Body of pancreas (tissue), 4 donors: ENCODE results near the gene STARD9.

Experiments used
- POLR2A ChIP-seq, 3 donors: fragments of 450-650 bp; IDR thresholded peaks; one replicate each; pipeline ENCODE4 v1.6.1; 2016; ENCODE audit warnings: antibody characterized with exemption in 3 of 3, mild to moderate bottlenecking in 2 of 3
- TF ChIP-seq, protein P1 (sequence below), 7 experiments: fragments of 450-650 bp in 4 of 7; fragments of 200-600 bp in 3 of 7; sonication (generic) in 3 of 7; IDR thresholded peaks; one replicate each; pipeline ENCODE4 v1.5.1; 2016 to 2019; ENCODE audit warnings: antibody characterized with exemption in 7 of 7

DNA sequence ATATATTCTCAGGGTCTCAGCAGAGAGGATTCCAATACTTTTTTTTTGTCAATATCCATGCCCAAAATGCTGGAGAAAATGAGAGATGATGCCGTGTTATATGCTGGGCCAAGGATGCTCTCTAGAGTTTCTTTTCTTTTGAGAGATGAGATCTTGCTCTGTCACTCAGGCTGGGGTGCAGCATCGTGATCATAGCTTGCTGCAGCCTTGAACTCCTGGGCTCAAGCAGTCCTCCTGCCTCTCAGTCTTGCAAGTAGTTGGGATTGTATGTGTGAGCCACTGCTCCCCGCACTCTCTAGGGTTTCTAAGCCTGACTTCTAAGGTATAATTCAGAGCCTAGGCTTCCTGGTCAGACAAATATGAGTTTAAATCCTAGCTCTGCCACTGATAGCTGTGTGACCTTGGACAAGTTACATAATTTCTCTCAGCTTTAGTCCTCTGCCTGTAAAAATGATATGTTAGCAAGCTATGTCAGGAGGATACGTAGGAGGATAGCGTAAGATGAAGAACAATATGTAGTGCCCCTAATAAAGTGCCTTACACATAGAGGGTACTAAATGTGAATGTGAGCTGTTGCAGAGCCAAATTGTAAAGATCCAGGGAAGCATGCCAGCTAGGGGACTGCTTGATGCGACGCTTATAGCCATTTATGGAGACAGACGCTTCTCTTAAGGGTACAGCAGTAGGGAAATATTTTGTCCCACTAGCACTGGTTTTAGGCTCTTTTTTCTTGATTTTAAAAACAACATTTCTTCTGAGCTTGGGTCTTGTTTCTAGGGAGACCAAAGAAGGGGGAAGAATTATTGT is 7.4 kb downstream of the STARD9 start:
- TF ChIP-seq, protein P1, sequence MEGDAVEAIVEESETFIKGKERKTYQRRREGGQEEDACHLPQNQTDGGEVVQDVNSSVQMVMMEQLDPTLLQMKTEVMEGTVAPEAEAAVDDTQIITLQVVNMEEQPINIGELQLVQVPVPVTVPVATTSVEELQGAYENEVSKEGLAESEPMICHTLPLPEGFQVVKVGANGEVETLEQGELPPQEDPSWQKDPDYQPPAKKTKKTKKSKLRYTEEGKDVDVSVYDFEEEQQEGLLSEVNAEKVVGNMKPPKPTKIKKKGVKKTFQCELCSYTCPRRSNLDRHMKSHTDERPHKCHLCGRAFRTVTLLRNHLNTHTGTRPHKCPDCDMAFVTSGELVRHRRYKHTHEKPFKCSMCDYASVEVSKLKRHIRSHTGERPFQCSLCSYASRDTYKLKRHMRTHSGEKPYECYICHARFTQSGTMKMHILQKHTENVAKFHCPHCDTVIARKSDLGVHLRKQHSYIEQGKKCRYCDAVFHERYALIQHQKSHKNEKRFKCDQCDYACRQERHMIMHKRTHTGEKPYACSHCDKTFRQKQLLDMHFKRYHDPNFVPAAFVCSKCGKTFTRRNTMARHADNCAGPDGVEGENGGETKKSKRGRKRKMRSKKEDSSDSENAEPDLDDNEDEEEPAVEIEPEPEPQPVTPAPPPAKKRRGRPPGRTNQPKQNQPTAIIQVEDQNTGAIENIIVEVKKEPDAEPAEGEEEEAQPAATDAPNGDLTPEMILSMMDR (IDR thresholded peaks at IDR 0.05): no peak
- TF ChIP-seq POLR2A (IDR thresholded peaks at IDR 0.05): no peak
